K562 (cell line): ENCODE results near the gene GPN3. TPM values are rescaled to one million over a fixed set of nuclear protein-coding genes. Genes with fewer than 3 reads are reported as not detected.

ENCODE experiments used
- CGGBP1 ChIP-seq: fragments of 250-450 bp; sonication (Bioruptor Pico); IDR thresholded peaks from 2 replicates; pipeline ENCODE4 v1.9.0; 2021; ENCODE audit warnings: mild to moderate bottlenecking
- CHD1 ChIP-seq: fragments of 200-600 bp; sonication (generic); IDR thresholded peaks from one replicate; pipeline ENCODE4 v1.6.1; 2012; ENCODE audit warnings: mild to moderate bottlenecking, moderate library complexity, low read length, inconsistent platforms
- CTCFL ChIP-seq: IDR thresholded peaks from 2 replicates; pipeline ENCODE4 v1.6.1; 2011; ENCODE audit warnings: borderline replicate concordance, low read depth, mild to moderate bottlenecking, moderate library complexity, low read length; ENCODE audit not compliant: insufficient read depth, poor library complexity, severe bottlenecking
- CXXC5 ChIP-seq: fragments of 250-450 bp; sonication (Bioruptor Pico); IDR thresholded peaks from 2 replicates; pipeline ENCODE4 v1.8.0; 2022; ENCODE audit warnings: inconsistent platforms, mild to moderate bottlenecking, moderate library complexity
- ETV6 ChIP-seq, 3 experiments: fragments of 150-350 bp in 1 of 3; sonication (generic) in 1 of 3; formaldehyde crosslinking in 1 of 3; IDR thresholded peaks; 2 replicates each; pipeline versions ENCODE4 v1.6.1 to v1.8.0; 2014 to 2022; ENCODE audit warnings: borderline replicate concordance in 2 of 3, low read depth in 2 of 3, antibody characterized with exemption in 1 of 3, low read length in 1 of 3, mild to moderate bottlenecking in 1 of 3, missing genetic modification reagents in 1 of 3
- GATAD2B ChIP-seq: fragments of 450-650 bp; IDR thresholded peaks from 2 replicates; pipeline ENCODE4 v1.6.1; 2017; ENCODE audit warnings: mild to moderate bottlenecking, borderline replicate concordance
- GTF2B ChIP-seq: IDR thresholded peaks from 2 replicates; pipeline ENCODE4 v1.6.1; 2011; ENCODE audit not compliant: insufficient read length; ENCODE audit errors: extremely low read depth
- KLF6 ChIP-seq: fragments of 250-450 bp; sonication (Bioruptor Pico); IDR thresholded peaks from 2 replicates; pipeline ENCODE4 v1.4.0; 2020; ENCODE audit warnings: mild to moderate bottlenecking, moderate library complexity, borderline replicate concordance
- PCBP2 ChIP-seq: fragments of 200-400 bp; formaldehyde crosslinking; IDR thresholded peaks from 2 replicates; pipeline ENCODE4 v1.6.1; 2018; ENCODE audit warnings: low read length, low read depth, mild to moderate bottlenecking, moderate library complexity; ENCODE audit not compliant: poor library complexity, severe bottlenecking
- PHF20 ChIP-seq: fragments of 450-650 bp; IDR thresholded peaks from 2 replicates; pipeline ENCODE4 v1.6.1; 2018; ENCODE audit not compliant: partially characterized antibody
- PHTF2 ChIP-seq: fragments of 250-450 bp; sonication (Bioruptor Pico); IDR thresholded peaks from 2 replicates; pipeline ENCODE4 v1.5.0; 2021; ENCODE audit warnings: mild to moderate bottlenecking
- RBM15 ChIP-seq: fragments of 200-400 bp; formaldehyde crosslinking; IDR thresholded peaks from 2 replicates; pipeline ENCODE4 v1.6.1; 2018; ENCODE audit warnings: mild to moderate bottlenecking, low read length, moderate library complexity; ENCODE audit not compliant: insufficient read depth
- RBM17 ChIP-seq: fragments of 200-400 bp; formaldehyde crosslinking; IDR thresholded peaks from 2 replicates; pipeline ENCODE4 v1.6.1; 2017; ENCODE audit warnings: low read depth, mild to moderate bottlenecking, low read length, borderline replicate concordance
- RFX5 ChIP-seq: IDR thresholded peaks from 2 replicates; pipeline ENCODE4 v1.6.1; 2011; ENCODE audit warnings: low read depth, mild to moderate bottlenecking, improper control_type of control experiment, low read length
- RFX7 ChIP-seq: fragments of 250-450 bp; sonication (Bioruptor Pico); IDR thresholded peaks from 2 replicates; pipeline ENCODE4 v1.5.1; 2021; ENCODE audit warnings: mild to moderate bottlenecking
- SIN3A ChIP-seq, 2 experiments: fragments of 150-350 bp in 1 of 2; IDR thresholded peaks; 2 replicates each; pipeline ENCODE4 v1.6.1; 2011 to 2016; ENCODE audit warnings: borderline replicate concordance in 2 of 2, low read depth in 2 of 2, low read length in 2 of 2, mild to moderate bottlenecking in 2 of 2, moderate library complexity in 2 of 2; ENCODE audit not compliant: control insufficient read depth in 1 of 2
- SLC30A9 ChIP-seq: fragments of 250-450 bp; sonication (Bioruptor Pico); IDR thresholded peaks from 2 replicates; pipeline ENCODE4 v1.8.0; 2022; ENCODE audit warnings: mild to moderate bottlenecking, moderate library complexity
- TARDBP ChIP-seq: fragments of 450-650 bp; IDR thresholded peaks from 2 replicates; pipeline ENCODE4 v1.6.1; 2016
- TGIF2 ChIP-seq: sonication (generic); formaldehyde crosslinking; IDR thresholded peaks from 2 replicates; pipeline ENCODE4 v1.8.1; 2022; ENCODE audit warnings: mild to moderate bottlenecking, missing genetic modification reagents, moderate library complexity
- ZHX1 ChIP-seq: fragments of 150-350 bp; conservative IDR thresholded peaks from 2 replicates; pipeline ENCODE4 v1.6.1; 2014; ENCODE audit warnings: low read length
- ZNF431 ChIP-seq: sonication (generic); formaldehyde crosslinking; IDR thresholded peaks from 2 replicates; pipeline ENCODE4 v1.8.0; 2022; ENCODE audit warnings: mild to moderate bottlenecking, missing genetic modification reagents
- polyA plus RNA-seq, 8 experiments: library from polyadenylated mRNA; depleted of rRNA in 4 of 8; stranded (reverse) in 5 of 8; unstranded in 3 of 8; fragments of >200 nt; fragmentation: Nextera tagmentation in 2 of 8; fragmentation: Illumina TruSeq in 1 of 8; extraction: Ambion mirVana in 2 of 8; extraction: Trizol in 1 of 8; gene quantifications; 2 replicates each; pipeline versions ENCODE4 v1.2.1 to v1.2.3, GENCODE V29; 2011 to 2014; ENCODE audit warnings: inconsistent platforms in 1 of 8, missing spikeins in 1 of 8
- total RNA-seq, 7 experiments: library from RNA; depleted of rRNA in 6 of 7; stranded (reverse); fragments of >200 nt in 6 of 7; fragmentation: Illumina TruSeq in 2 of 7; extraction: Trizol in 2 of 7; gene quantifications; 2 replicates each; pipeline versions ENCODE4 v1.2.1 to v1.2.3, GENCODE V29; 2011 to 2021; ENCODE audit warnings: low replicate concordance in 1 of 7

Gene GPN3
- total and polyA plus RNA-seq, 9 of the 15 experiments (the other 6 are each of a cell fraction or from before 2014, with no cell fraction given): 35.8 to 123 (median 64.2) TPM

- TF ChIP-seq ZHX1 (no peak), RBM15 (no peak), GATAD2B (no peak), KLF6 (CRISPR knock-in tag) (no peak), GTF2B (no peak), RFX7 (CRISPR knock-in tag) (no peak), SLC30A9 (CRISPR knock-in tag) (no peak), PHTF2 (CRISPR knock-in tag) (no peak), CHD1 (no peak), ETV6 (IDR thresholded peaks at IDR 0.05; ENCODE audit: borderline replicate concordance in 1 of 2, low read depth in 2 of 2, low read length in 1 of 2) (0 out of 4 replicates have a peak, but pooled peaks of 1 of the 2 experiments have one; percentile 30), ETV6 (CRISPR knock-in tag; IDR thresholded peaks at IDR 0.05; ENCODE audit: borderline replicate concordance) (no peak), RBM17 (no peak), PHF20 (peak; percentile 24), RFX5 (no peak), TARDBP (no peak), PCBP2 (no peak), CGGBP1 (no peak), CXXC5 (peak; percentile 92), CTCFL (no peak), TGIF2 (CRISPR knock-in tag) (no peak; the same call in 1 of the 2 replicates), ZNF431 (CRISPR knock-in tag) (peak; percentile 1; the same call in 1 of the 2 replicates), SIN3A (IDR thresholded peaks at IDR 0.05; ENCODE audit: borderline replicate concordance in 2 of 2, control insufficient read depth in 1 of 2, low read depth in 2 of 2, low read length in 2 of 2) (peak; percentile 34 to 50; a peak in 2 of 4 replicates)
These were observed at the start of gene GPN3, which contains the start of gene FAM216A (continued) for GRCh38 chr12:110468214-110469048.
